ENCODE results near the gene PKHD1. TPM values are rescaled to one million over a fixed set of nuclear protein-coding genes. Genes with fewer than 3 reads are reported as not detected.

Gene PKHD1
- total and polyA plus RNA-seq, 2 of the 13 experiments (the other 11 are each of a cell fraction or from before 2014, with no cell fraction given): 0.01 to 0.13 TPM

GRCh38 chr6:52027699-52028098 lies 59.7 kb downstream of the PKHD1 start:
- in situ Hi-C loops (cut with HindIII; ENCODE audit: extremely low pct_ligation_motif_present, low pct_unique_long_range_greater_than_20kb) (loop anchor here (10.0 kb wide), 1 partner anchor 173 kb away; no protein-coding TSS in a partner anchor), intact Hi-C loops (cut with micrococcal nuclease; ENCODE audit: unreplicated experiment) (no loop called here)
- BruUV-seq (replicated peaks): no TSS peak
- no peaks in the 10 kb centered on the region for H4K20me1 ChIP-seq (ENCODE audit: insufficient read depth, low read length)
- no peak overlapping the region for H3K9ac ChIP-seq (ENCODE audit: insufficient read depth, low read depth, low read length)
- no peaks in the 10 kb centered on the region for H3K36me3 ChIP-seq (replicated peaks in 1 of 2; ENCODE audit: control insufficient read depth in 1 of 2, insufficient read depth in 2 of 2, low read length in 2 of 2)
- ATAC-seq (no peak), DNase-seq (ENCODE audit: low spot score) (no peak), FAIRE-seq (no peak)
- CTCF ChIA-PET (ENCODE audit: low intra/inter-chr PET ratio, low total read pairs): no interaction called here
- POLR2A ChIA-PET: no interaction called here
- H3K27me3 ChIP-seq (ENCODE audit: control insufficient read depth in 1 of 2, insufficient read depth in 2 of 2, low read length in 2 of 2): no peaks in the 10 kb centered on the region
- H3K9me3 ChIP-seq (ENCODE audit: low read length): peaks cover 4% of the 10 kb centered on the region; the same call in 1 of the 2 replicates
- no peaks in the 10 kb centered on the region for H3K79me2 ChIP-seq (ENCODE audit: insufficient read depth, low read length)
- WGBS (ENCODE audit: low lambda C conversion rate): 10% methylated on average over 2 of the region's 2 CpGs
- TF ChIP-seq ZBTB38 (CRISPR knock-in tag; IDR thresholded peaks at IDR 0.05) (no peak), SALL2 (CRISPR knock-in tag; IDR thresholded peaks at IDR 0.05) (no peak), ARID3A (IDR thresholded peaks at IDR 0.05; ENCODE audit: low read depth, low read length) (no peak), ZNF530 (CRISPR knock-in tag; IDR thresholded peaks at IDR 0.05; ENCODE audit: low read depth) (no peak), ZNF704 (CRISPR knock-in tag; IDR thresholded peaks at IDR 0.05; ENCODE audit: borderline replicate concordance) (no peak)
- no peak overlapping the region for H3K4me2 ChIP-seq (ENCODE audit: low read depth, low read length)
- no peak overlapping the region for H3K4me3 ChIP-seq (replicated peaks in 1 of 3; ENCODE audit: insufficient read depth in 1 of 3, low read depth in 2 of 3, low read length in 3 of 3)
- no peak overlapping the region for H2AFZ ChIP-seq (ENCODE audit: low read length)
- no peaks in the 10 kb centered on the region for H3K4me1 ChIP-seq (ENCODE audit: insufficient read depth, low read length)
- H3K27ac ChIP-seq (ENCODE audit: extremely low read length, insufficient read depth, low read length): no peak overlapping the region

Measured in HepG2 (cell line).